ENCODE data around the gene AHDC1.
"Not testable (repeated sequence)": the region's sequence is repeated elsewhere in the genome, so short reads cannot be mapped to it uniquely, and the experiment has no call there.

Gene AHDC1

DNA sequence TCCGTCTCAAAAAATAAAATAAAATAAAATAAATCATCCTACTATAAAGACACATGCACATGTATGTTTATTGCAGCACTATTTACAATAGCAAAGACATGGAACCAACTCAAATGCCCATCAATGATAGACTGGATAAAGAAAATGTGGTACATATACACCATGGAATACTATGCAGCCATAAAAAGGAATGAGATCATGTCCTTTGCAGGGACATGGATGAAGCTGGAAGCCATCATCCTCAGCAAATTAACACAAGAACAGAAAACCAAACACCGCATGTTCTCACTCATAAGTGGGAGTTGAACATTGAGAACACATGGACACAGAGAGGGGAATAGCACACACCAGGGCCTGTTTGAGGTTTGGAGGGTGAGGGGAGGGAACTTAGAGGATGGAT lies 102.8 kb downstream of the AHDC1 start:
- not testable (repeated sequence) for H3K9ac ChIP-seq (ENCODE audit: low read depth, low read length); H3K27me3 ChIP-seq (ENCODE audit: insufficient read depth, low read length); H3K27ac ChIP-seq (ENCODE audit: low read length); H3K36me3 ChIP-seq (ENCODE audit: insufficient read depth, low read depth, low read length); H3K4me3 ChIP-seq (ENCODE audit: low read length); H3K9me3 ChIP-seq (ENCODE audit: insufficient read depth, low read depth, low read length)
- H3K4me1 ChIP-seq (ENCODE audit: insufficient read depth, low read length): peaks cover 21% of the 10 kb centered on the region; the same call in 1 of the 2 replicates

DNA sequence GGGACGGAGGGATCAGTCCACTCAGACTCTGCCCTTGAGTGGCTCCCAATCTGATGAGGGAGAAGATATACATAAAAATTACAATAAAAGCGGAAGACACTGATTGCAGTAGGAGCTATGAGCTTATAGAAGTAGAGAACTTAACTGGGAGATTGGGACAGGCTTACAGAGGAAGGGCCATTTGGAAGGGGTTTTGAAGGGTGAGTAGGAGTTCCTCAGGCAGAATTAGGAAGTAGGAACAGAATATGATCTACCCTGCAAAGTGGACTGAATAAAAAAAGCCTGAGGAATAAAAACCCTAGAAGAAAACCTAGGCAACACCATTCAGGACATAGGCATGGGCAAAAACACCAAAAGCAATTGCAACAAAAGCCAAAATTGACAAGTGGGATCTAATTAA lies 104.8 kb downstream of the AHDC1 start:
- no peak overlapping the region for H3K4me3 ChIP-seq (ENCODE audit: low read length)
- H3K27ac ChIP-seq (ENCODE audit: low read length): no peak overlapping the region
- peaks cover 11% of the 10 kb centered on the region; the same call in 1 of the 2 replicates for H3K4me1 ChIP-seq (ENCODE audit: insufficient read depth, low read length)

DNA sequence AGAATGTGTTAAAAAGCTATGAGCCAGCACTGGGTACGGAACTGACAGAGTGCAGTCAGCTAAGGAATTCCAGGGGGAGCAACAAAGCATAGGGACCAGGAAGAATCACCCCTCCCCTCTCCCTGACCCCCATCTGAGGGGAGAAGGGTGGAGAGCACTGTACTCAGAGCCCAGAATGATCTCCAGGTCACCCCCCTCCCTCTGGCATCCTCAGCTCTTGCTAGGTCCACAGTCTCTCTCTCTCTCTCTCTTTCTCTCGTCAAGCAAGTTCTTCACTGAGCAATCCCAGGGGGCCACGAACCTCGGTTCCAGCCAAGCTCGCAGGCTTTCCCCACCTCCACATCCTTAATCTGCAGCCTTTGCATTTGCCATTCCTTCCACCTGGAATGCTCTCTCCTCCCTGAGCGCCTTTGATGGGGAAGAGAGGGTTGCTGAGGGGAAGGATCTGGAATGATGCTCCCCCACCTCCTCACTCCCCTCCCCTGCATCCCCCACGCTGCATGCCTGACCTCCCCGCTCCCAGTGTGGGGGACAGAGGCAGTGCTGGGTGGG lies 107.3 kb downstream of the AHDC1 start:
- no peaks in the 10 kb centered on the region for H3K9me3 ChIP-seq (ENCODE audit: insufficient read depth, low read depth, low read length)
- peak overlapping the region; percentile 36 for H3K27ac ChIP-seq (ENCODE audit: low read length)
- no peaks in the 10 kb centered on the region for H3K36me3 ChIP-seq (ENCODE audit: insufficient read depth, low read depth, low read length)
- peaks cover 7% of the 10 kb centered on the region; the same call in 1 of the 2 replicates for H3K4me1 ChIP-seq (ENCODE audit: insufficient read depth, low read length)
- no peaks in the 10 kb centered on the region for H3K27me3 ChIP-seq (ENCODE audit: insufficient read depth, low read length)
- peak overlapping the region; percentile 6; the same call in 1 of the 2 replicates for H3K9ac ChIP-seq (ENCODE audit: low read depth, low read length)
- H3K4me3 ChIP-seq (ENCODE audit: low read length): peak overlapping the region; percentile 20; the same call in 1 of the 2 replicates

More for the DNA sequence above, 104.8 kb downstream of the AHDC1 start:
- no peaks in the 10 kb centered on the region for H3K27me3 ChIP-seq (ENCODE audit: insufficient read depth, low read length)
- no peak overlapping the region for H3K9ac ChIP-seq (ENCODE audit: low read depth, low read length)
- no peaks in the 10 kb centered on the region for H3K36me3 ChIP-seq (ENCODE audit: insufficient read depth, low read depth, low read length)
- H3K9me3 ChIP-seq (ENCODE audit: insufficient read depth, low read depth, low read length): no peaks in the 10 kb centered on the region

DNA sequence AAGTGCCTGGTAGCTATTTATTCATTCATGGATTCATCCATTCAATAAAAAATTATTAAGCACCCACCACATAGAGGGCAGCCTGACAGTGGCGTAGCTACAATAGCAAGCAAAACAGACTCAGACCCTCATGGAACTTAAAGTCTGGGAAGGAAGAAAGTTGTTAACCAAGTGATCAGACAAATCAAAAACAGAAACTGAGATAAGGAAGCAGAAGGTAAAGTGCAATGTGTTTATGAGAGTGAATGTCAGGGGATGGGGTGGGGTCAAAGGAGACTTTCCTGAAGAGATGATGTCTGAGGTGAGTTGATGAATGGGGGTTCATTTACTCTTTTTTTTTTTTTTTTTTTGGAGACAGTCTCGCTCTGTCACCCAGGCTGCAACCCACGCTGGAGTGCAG lies 111.1 kb downstream of the AHDC1 start:
- Histone ChIP-seq H3K36me3 (ENCODE audit: insufficient read depth, low read depth, low read length) (no peaks in the 10 kb centered on the region), H3K4me1 (ENCODE audit: insufficient read depth, low read length) (peaks cover 19% of the 10 kb centered on the region), H3K27ac (ENCODE audit: low read length) (no peak overlapping the region), H3K9me3 (ENCODE audit: insufficient read depth, low read depth, low read length) (no peaks in the 10 kb centered on the region), H3K9ac (ENCODE audit: low read depth, low read length) (no peak overlapping the region), H3K4me3 (ENCODE audit: low read length) (no peak overlapping the region), H3K27me3 (ENCODE audit: insufficient read depth, low read length) (no peaks in the 10 kb centered on the region)

DNA sequence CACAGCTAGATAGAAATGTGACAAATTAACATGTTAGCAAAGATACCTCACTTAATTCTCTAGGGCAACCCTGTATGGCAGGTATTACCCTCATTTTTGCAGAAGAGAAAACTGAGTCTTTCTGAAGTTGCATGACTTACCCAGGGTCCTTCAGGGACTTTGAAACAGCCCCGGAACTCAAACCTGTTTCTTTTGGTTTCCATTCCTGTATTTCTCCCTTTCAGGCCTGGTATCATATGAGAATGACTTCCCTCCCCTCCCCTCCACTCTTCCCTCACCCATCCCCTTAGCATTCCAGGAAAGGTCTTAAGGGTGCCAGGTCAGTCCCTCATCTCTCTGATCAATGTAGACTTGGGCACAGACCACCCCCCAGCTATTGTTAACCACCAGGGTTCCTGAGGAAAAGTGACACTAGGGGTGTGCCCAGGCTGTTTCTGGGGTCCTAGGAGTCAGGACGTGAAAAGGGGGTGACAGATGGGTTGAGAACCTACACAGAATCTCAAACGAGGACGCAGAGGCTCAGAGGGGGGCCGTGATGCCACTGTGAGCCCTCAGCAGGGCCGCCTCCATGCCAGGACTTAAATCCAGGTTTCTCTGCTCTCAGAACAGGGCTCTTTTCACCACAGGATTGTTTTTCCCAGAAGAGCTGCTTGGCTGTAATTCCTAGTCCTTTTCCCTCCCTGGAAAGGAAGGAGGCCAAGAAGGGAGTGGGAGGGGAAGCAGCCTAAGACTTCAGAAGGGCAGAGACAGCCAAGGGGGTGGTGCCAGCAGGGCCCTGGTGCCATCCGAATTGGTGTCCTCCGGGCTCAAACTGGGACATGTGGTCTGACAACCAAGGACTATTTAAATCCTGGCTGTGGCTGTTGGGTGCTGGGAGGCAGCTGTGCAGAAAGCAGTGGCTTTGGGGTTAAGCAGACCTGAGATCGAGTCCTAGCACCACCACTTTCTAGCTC lies 111.9 kb downstream of the AHDC1 start:
- H3K36me3 ChIP-seq (ENCODE audit: insufficient read depth, low read depth, low read length): no peaks in the 10 kb centered on the region
- H3K27me3 ChIP-seq (ENCODE audit: insufficient read depth, low read length): no peaks in the 10 kb centered on the region
- H3K4me3 ChIP-seq (ENCODE audit: low read length): no peak overlapping the region
- no peak overlapping the region for H3K27ac ChIP-seq (ENCODE audit: low read length)
- H3K4me1 ChIP-seq (ENCODE audit: insufficient read depth, low read length): peaks cover 15% of the 10 kb centered on the region
- no peak overlapping the region for H3K9ac ChIP-seq (ENCODE audit: low read depth, low read length)
- no peaks in the 10 kb centered on the region for H3K9me3 ChIP-seq (ENCODE audit: insufficient read depth, low read depth, low read length)

DNA sequence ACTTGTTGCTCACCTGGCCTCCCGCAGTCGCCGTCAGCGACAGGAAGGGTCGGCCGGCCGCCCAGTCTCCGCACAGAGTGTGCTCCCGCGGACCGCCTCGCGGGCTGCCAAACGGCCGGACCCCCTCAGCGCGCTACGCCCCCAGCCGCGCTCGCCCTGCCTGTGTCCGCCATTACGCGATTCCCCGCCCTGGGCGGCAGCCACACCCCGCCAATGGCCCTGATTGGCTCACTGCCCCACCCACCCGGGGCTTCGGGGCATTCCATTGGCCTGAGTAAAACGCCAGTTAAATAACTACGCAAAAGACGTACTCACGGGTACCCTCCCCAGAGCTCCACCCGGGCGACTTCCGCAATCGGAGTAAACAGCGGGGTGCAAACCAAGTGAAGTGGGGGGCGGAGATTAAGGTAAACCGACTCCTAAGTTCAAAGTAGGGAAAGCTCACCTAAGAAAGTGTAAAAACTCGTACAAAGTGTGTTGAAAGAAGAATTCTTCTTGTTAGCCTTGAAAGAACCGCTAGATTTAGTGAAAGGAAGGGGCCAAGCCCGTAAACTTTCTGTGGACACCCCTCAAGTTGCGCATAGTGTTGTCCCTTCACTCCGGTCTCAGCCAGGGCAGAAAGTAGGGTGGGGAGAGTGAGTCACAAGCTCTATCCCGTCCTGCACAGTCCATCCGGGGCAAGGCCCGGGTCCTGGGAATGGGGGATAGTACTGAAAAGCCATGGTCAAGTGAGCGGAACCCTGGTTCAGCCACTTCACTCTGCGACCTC lies 113.8 kb downstream of the AHDC1 start, which contains the start of gene WASF2:
TSS of gene WASF2 (minus strand) at position 195 of the 769 bp plus-strand sequence. CDS start 61,277 bp downstream, outside the sequence.
- Histone ChIP-seq H3K4me1 (ENCODE audit: insufficient read depth, low read length) (peaks cover 12% of the 10 kb centered on the region), H3K36me3 (ENCODE audit: insufficient read depth, low read depth, low read length) (no peaks in the 10 kb centered on the region), H3K27ac (ENCODE audit: low read length) (peak within 1 kb of the TSS; percentile 36), H3K9me3 (ENCODE audit: insufficient read depth, low read depth, low read length) (no peaks in the 10 kb centered on the region), H3K9ac (ENCODE audit: low read depth, low read length) (peak within 1 kb of the TSS; percentile 89), H3K27me3 (ENCODE audit: insufficient read depth, low read length) (no peaks in the 10 kb centered on the region), H3K4me3 (ENCODE audit: low read length) (peak within 1 kb of the TSS; percentile 100)

DNA sequence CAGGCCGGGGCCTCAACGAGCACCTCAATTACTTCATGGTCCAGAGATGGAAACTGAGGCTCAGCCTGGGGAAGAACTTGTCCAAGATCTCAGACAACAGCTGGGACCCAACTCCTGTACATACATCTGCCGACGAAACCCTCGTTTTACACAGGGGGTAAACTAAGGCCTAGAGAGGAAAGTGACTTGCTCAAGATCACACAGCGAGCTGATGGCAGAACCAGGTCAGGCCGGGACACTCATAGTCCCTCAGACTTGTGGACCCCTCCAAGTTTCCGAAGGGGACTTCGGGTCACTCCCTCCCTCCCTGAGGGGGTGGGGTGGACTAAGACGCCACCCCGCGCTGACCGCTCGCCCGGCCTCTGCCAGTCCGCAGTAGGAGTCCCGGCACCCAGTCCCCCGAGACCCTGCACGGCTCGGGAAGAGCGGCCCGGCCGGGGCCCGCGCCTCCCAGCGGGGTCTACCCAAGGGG lies 114.4 kb downstream of the AHDC1 start:
- Histone ChIP-seq H3K36me3 (ENCODE audit: insufficient read depth, low read depth, low read length) (no peaks in the 10 kb centered on the region), H3K27ac (ENCODE audit: low read length) (peak overlapping the region; percentile 22), H3K9ac (ENCODE audit: low read depth, low read length) (peak overlapping the region; percentile 89; the same call in 1 of the 2 replicates), H3K9me3 (ENCODE audit: insufficient read depth, low read depth, low read length) (no peaks in the 10 kb centered on the region), H3K27me3 (ENCODE audit: insufficient read depth, low read length) (no peaks in the 10 kb centered on the region), H3K4me3 (ENCODE audit: low read length) (peak overlapping the region; percentile 100), H3K4me1 (ENCODE audit: insufficient read depth, low read length) (peaks cover 12% of the 10 kb centered on the region)

DNA sequence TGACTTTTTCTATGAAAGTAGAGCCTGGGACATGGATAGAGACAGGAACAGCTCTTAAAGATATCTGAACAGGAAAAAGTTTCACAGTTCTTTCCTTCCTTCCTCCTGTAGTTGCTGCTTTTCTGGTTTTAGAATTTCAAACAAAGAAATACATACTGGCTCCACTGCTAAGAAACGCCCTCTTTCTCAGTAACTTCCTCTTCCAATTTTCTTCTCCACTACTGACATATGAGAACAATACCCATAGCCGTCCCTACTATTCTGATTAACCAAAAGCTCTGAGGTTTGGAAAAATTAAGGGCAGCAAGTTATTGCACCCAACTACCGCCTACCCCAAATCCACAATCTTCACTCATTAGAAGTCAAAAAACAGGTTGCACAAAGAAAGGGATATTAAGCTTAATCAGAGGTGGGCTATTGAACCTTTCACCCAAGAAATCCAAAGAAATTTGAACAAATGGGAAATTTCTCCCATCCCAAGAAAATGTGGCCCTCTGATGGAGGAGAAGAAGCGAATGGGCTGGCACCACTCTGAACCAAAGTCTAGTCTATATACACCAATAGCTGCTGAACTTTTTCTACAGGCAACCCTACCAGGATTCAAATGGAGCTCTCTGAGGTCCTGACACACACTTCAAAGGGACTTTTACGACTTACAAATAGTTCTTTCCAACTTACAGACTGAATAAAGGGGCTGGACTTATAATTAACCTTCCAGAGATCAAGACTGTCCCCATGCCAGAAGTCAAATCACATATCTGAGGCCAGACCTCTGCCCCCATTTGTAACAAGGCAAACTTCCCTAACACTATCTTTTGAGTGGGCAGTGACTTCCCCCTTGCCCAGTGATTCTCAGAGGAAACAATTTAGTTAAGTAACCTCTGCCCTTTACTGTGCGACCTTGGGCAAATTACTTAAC lies 115.7 kb downstream of the AHDC1 start:
- Histone ChIP-seq H3K36me3 (ENCODE audit: insufficient read depth, low read depth, low read length) (no peaks in the 10 kb centered on the region), H3K4me3 (ENCODE audit: low read length) (peak overlapping the region; percentile 100), H3K4me1 (ENCODE audit: insufficient read depth, low read length) (peaks cover 12% of the 10 kb centered on the region), H3K9ac (ENCODE audit: low read depth, low read length) (no peak overlapping the region; the same call in 1 of the 2 replicates), H3K27ac (ENCODE audit: low read length) (no peak overlapping the region), H3K9me3 (ENCODE audit: insufficient read depth, low read depth, low read length) (no peaks in the 10 kb centered on the region), H3K27me3 (ENCODE audit: insufficient read depth, low read length) (no peaks in the 10 kb centered on the region)

DNA sequence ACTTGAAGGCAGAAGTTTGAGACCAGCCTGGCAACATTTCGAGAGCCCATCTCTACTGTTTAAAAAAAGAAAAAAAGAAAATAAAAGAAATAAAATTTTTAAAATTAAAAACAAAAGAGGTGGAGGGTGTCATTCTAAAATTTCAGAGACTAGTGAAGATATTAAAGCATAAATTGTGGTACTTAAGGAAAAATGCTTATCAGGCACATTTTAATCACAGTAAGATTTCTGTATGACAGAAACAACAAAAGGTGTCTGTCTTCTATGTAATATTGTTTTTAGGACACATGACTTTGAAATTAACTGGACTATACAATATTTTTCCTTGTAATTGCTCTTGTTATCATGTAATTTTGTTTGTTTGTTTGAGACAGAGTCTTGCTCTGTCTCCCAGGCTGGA lies 118.6 kb downstream of the AHDC1 start:
- Histone ChIP-seq H3K9me3 (ENCODE audit: insufficient read depth, low read depth, low read length) (no peaks in the 10 kb centered on the region), H3K9ac (ENCODE audit: low read depth, low read length) (no peak overlapping the region), H3K27ac (ENCODE audit: low read length) (no peak overlapping the region), H3K4me3 (ENCODE audit: low read length) (no peak overlapping the region), H3K4me1 (ENCODE audit: insufficient read depth, low read length) (peaks cover 12% of the 10 kb centered on the region), H3K27me3 (ENCODE audit: insufficient read depth, low read length) (no peaks in the 10 kb centered on the region), H3K36me3 (ENCODE audit: insufficient read depth, low read depth, low read length) (no peaks in the 10 kb centered on the region)

All from iPS-20b (cell line).